GM11168 (cell line): ENCODE results near the gene KRTAP10-1.
"Not testable (repeated sequence)": the region's sequence is repeated elsewhere in the genome, so short reads cannot be mapped to it uniquely, and the experiment has no call there.

Experiments used
- in situ Hi-C: fragments of 300-500 bp; cut with MboI; formaldehyde crosslinking; loops from one replicate; pipeline ENCODE4 v1.12.0; 2022; ENCODE audit warnings: low sequenced_read_pairs; ENCODE audit not compliant: unreplicated experiment

The KRTAP10-1 gene

DNA sequence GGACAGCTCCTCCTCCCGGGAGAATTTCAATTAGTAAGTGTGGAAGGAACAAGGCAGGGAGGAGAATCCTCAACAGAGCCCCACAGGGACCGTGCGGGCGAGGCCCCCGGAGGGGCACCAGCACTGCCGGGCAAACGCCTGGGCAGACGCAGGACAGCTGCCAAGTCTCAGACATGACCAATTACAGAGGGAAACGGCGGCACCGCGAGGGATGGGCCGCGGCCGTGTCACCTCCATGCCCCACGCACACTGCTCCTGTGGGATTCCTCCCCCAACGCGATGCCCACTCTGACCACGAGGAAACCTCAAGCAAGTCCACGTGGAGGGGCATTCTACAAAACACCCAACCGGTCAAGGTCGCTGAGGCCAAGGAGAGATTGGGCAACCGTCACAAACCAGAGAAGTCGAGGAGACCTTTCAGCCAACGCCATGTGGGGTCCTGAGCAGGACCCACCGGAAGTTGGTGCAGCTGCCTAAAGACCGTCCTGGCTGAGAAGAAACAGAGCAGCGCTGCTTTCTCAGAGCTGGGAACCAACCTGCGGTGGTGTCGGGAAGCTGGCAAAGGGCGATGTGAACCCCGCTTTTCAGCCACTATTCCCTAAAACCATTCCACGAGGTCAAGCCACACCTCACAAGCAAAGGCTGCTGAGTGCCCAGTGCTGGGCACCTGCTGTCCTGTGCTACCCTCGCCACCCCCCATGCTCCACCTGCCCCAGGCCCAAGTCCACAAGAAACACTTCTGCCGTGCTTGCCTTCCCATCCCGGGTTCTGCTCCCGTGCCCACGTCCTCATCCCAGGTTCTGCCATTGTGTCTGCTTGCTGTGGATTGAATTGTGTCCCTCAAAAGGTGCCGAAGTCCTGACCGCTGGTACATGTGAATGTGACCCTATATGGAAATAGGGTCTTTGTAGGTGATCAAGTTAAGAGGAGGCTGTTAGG, 32.1 kb upstream of the KRTAP10-1 start:
- in situ Hi-C loops, result no loop called here

DNA sequence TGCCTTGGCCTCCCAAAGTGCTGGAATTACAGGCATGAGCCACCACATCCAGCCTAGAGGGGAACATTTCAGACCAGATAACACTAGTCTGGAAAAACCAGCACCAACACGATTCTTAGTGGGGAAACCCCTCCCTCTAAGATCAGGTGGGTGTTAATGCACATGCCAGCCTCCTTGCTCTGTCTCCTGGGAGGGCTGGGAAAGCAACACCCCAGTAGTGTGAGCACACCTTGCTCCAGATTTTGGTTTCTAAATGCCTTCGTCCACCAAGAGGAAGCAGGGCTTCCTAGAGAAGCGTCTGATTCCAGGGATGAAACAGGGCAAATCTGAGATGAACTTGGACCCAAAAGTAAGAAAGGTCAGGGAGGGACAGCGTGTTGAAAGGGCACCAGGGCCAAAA, 31.3 kb upstream of the KRTAP10-1 start:
- in situ Hi-C loops, result no loop called here

DNA sequence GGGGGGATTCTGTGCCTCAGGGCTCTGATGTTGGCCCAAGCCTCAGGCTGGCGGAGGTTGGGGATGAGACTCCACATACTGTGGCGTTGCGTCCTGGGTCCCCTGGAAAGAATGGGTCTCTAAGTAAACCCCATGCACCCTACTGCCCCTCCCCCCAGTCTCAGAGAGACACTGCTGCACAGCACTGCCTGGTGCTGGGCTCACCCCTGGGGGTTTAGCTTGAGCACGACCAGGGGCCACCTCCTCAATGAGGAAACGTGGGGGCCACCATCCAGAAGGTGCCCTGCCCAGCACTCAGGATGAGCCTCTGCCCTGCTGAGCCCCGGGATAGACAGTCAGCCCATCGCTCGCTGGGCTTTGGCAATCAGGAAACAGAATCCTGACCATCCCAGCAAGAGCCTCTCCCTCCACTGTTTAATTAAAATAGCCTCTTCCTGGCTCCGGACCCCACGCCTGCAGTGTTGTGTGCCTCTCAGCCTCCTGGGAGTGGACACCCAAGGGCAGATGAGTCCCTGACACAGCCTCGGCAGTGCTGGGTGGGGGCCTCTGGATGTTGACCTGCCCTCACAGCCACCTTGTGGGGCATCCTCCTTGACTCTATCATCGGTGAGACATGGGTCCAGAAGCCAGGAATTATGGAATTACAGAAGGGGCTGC, 30.0 kb upstream of the KRTAP10-1 start:
- in situ Hi-C loops, result no loop called here

DNA sequence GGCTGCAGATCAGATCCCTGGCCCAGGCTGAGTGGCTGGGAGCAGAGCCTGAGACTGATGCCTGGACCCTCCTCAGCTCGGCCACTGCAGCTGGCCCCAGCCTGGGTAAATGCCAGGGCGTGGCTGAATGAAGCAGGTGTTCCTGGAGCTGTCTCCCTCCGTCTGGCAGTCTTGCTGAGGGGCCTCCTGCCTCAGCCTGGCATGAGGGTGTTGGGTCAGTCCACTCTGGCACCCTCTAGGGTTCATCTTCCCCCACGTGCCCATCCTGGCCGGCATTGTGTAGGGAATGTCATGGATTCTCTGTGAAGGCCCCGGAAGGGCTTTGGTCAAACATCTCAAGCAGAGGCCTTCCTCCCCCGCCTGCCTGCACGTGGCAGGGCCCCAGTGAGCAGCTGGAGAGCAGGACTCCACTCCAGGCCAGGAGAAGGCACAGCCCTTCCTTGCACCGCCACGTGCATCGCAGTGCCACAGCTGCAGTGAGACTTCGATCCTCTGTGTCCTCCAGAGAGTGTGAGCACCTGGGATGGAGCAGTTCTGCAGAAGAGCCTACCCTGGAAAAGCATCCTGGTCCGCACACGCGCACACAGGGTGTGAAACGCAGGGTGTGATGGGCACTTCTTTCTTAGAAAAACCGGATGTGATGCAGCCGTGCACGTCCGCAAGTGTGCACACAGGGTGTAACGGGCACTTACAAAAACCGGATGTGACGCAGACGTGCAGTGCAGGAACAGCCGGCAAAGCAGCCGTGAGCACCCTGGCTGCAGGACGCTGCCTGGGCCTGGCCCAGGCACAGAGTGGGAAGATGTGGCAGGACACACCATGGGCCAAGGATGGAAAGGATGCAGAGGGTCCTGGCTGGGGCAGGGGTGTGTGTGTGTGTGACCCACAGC, 28.9 kb upstream of the KRTAP10-1 start:
- in situ Hi-C loops, result no loop called here

DNA sequence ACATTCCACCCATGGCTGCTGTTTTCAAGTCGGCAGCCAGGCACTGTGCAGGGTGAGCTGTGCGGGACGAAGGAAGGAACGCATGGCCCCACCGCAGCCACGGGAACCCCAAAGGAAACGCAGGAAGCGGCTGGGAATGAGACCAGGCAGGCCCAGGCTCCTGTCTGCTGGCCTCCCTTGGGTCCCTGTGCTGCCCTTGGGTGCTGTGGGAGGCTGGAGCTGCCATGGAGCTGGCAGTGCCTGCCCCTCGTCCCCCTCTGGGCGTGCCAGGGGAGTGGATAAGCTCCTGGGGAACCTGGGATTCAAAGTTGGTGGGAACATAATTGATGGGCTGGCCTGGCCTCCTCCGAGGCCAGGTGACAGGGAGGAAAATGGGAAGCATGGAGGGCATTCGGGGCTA, 28.3 kb upstream of the KRTAP10-1 start:
- in situ Hi-C loops, result no loop called here

DNA sequence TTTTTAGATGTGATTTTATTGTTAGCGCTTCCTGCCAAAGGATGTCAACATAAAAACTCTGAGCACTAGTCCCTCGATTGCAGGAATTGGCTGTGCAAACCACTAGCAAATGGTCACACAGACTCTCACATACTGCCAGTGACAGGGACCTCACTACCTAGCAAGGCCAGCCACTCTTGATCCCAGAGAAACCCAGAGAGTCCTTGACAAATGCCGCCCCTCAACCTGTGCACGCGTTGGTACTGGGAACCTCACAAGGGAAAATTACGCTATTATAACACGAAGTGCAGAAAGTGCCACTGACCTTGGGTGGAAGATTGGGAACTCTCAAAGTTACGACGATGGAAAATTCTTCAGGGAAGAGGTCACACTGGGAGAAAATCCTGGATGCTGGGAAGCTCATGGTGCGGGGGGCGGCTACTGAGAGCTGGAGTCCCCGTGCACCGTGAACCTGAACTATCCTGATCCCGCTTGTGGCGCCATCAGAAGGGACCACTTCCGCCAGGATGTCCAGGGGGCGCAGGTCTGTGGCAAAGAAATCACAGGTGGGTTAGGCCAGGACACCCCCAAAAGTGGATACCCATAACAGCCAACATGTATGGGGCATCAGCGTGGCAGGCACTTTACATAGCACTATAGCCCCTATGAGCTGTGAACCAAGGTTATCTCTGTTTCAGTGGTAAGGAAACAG, 27.6 kb upstream of the KRTAP10-1 start:
- in situ Hi-C loops, result no loop called here

DNA sequence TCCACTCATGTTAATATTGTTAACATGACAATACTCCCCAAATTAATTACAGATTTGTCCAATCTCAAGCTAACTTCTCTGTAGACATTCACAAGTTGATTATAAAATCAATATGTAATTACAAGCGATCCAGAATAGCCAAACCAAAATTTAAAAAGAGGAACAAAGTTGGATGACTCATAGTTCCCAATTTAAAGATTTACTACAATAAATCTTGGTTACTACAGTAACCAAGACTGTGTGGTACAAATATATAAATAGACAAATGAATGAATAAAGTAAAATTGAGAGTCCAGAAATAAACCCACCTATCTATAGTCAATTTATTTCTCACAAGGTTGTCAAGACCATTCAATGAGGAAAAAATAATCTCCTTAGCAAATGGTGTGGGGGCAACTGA, 26.4 kb upstream of the KRTAP10-1 start:
- in situ Hi-C loops, result no loop called here

DNA sequence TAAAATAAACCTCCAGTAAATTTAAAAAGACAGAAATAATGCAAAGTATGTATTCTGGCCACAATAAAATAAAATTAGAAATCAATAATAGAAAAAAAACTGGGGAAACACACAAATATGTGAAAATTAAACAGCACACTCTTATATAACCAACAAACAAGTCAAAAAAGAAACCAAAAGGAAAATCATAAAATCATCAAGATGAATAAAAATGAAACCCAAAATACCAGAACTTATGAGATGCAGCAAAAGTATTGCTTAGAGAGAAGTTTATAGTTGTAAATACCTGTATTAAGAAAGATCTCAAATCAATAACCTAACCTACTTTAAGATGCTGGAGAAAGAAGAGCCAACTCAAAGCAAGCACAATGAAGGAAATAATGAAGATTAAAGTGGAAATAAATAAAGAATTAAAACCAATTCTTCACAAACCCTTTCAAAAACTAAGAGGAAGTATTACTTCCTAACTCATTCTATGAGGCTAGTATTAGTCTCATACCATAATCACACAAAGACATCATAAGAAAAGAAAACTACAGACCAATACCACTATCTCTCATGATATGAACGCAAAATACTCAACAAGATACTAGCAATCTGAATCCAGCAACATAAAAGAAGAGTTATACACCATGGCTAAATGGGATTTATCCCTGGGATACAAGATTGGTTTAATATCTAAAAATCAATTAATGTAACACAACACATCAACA, 25.0 kb upstream of the KRTAP10-1 start:
- in situ Hi-C loops, result no loop called here

DNA sequence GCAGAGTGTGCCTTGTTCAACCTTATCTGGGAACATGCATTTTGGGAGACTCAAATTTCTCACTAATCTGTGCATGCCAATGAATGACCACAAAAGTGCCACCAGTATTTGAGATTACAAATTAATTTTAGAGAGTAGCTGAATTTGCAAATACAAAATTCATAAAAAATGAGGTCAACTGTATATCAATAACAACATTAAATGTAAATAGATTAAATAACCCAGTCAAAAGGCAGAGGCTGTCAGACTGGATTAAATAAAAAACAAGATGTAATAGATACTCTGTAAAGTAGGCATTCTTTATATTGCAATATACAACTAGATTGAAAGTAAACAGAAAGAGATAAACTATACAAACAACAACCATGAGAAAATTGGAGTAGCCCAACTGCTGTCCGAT, 24.1 kb upstream of the KRTAP10-1 start:
- in situ Hi-C loops, result no loop called here

DNA sequence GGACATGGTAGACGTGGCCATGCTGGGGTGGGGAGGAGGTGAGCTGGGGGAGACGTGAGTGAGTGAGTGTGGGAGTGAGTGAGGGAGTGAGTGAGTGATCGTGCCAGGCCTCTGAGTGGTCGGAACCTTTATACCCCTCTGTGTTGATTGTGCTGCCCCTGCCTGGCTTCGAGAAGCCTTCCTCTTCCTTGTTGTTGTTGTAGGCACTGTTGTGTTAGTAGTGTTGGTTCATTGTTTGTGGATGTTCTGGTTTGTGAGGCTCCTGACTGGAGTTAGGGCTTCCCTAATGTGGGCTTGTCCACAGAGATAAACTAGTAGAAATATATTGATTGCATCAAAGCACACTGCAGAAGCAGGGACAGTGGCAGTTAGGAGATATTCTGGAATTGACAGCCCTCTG, 18.7 kb upstream of the KRTAP10-1 start, which contains the start of gene KRTAP10-3:
TSS of gene KRTAP10-3 (minus strand) at position 101 of the 400 bp plus-strand sequence. CDS start at position 21, 80 bp downstream.
- in situ Hi-C loops, result no loop called here

DNA sequence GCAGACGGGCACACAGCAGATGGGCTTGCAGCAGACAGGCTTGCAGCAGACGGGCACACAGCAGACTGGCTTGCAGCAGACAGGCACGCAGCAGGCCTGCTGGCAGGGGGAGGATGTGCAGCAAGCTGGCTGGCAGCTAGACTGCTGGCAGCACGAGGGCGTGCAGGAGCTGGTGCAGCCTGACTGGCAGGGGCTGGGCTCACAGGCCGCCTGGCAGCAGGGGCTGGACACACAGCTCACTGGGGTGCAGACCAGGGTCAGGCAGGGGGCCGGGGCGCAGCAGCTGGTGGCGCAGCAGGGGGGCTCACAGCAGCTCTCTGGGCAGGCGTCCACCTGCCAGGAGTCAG, 18.3 kb upstream of the KRTAP10-1 start:
- in situ Hi-C loops, result not testable (repeated sequence)

DNA sequence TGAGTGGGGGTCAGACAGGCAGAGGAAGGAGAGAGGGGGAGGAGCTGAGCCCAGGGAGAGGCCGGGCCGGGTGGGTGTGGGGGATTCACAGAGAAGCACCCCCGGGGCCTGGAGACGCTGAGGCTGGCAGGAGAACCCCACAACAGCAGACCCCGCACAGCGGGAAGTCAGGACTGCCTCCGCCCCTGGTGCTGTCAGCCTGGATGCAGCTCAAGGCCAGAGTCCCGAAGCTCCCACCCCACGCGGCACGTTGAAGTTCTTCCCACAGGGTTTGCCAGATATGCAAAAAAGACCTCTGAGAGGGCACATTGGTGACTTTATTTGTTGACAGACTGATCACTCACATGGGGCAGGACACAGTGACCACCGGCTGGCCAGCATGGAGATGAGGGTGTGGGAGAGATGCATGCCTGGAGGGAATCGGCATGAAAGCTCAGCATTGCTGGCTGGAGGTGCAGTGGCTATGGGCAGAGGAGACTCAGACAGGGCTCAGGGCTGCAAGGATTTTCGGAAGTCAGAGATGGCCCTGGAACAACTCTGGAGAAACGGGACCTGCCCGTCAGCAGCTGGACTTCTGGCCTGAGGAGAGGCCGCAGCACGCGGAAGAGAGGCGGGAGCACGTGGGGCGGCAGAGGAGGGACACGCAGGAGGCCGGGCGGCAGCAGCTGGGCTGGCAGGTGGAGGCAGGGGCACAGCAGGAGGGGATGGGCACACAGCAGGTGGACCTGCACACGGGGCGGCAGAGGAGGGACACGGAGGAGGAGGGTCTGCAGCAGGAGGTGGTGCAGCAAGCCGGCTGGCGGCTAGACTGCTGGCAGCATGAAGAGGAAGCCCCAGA, 17.7 kb upstream of the KRTAP10-1 start:
- in situ Hi-C loops, result no loop called here

DNA sequence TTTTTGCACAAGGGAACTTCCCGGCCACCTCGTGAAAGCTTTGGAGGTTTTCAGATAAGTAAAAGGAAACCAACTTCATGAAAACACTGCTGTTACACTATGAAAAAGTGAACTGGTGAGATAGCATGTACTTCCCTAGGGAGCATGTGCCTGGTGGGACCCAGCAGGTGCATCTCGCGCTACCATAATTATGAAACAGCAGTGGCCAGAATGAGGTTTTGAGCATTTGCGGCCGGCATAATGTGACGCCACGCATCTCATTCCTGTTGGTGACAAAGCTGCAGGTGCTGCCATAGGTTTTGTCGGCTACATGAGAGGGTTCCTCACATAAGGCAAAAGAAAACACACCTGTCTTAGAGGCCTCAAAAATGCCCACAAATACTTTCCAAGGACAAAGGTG, 16.9 kb upstream of the KRTAP10-1 start:
- in situ Hi-C loops, result no loop called here

DNA sequence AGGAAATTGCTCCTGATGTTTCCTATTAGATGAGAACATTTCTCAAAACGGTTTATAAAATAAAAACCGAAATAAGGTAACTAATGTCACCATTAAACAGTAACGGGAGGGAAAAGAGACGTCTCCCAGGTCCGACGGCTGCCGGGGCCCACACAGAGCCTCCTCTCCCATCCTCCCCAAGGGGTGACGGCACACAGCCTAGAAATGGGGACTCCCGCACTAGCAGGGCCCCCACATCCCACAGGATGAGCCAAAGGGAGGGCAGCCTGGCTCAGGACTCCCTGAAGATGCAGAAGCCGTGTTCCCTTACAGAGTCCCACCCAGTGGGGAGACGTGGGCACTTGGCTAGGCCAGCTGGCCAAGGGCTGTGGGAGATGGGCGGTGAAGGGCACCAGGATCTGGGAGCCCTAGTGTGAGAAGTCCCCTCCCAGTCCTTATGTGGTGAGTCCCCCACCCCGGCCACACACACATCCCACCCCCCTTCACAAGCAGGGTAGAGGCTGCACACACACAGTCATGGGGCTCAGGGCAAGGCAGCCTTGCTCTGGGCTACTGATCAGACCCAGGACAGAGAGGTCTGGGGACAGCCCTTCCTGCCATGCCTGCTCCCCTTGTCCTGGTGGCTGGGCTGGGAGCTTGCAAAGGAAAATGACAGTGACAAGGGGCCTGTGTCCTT, 15.3 kb upstream of the KRTAP10-1 start:
- in situ Hi-C loops, result no loop called here

DNA sequence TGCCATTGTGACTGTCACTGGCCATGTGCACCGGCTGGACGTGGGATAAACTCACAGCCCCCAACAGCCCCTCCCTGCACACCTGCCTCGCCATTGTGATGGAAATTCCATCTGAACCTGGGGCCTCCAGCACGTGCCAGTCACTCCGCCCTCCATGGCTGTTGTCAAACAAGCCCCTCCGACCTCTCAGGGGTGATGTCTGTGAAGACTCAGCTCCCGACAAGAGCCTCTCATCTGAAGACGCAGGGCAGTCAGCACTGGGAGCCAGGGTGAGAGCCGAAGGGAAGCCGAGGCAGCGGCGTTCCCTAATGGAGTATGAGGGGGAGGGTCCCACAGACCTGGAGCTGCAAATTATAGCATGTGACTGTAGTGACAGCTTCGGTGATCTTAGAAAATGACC, 12.7 kb upstream of the KRTAP10-1 start:
- in situ Hi-C loops, result loop anchor here (5.0 kb wide), 1 partner anchor 75 kb away; the partner anchor contains the start of gene KRTAP10-9

DNA sequence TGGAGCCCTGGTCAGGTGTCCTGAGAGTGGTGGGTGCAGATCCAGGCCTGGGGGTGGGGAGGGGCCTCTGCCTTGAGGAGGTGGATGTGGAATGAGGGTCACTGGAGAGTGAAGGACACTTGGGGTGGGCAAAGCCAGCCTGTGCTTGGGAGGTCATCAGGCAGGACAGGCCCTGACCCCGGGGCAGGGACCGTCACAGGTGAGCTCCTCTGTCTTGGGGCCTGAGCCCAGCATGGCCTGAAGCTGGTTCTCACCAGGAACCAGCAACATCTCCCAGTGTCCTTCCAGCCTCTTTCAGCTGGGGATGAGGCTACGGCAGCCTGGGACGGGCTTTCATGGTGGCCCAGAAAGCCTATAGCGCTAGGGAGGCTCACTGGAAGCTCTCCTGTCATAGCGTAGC, 12.1 kb upstream of the KRTAP10-1 start:
- in situ Hi-C loops, result loop anchor here (5.0 kb wide), 1 partner anchor 75 kb away; the partner anchor contains the start of gene KRTAP10-9

DNA sequence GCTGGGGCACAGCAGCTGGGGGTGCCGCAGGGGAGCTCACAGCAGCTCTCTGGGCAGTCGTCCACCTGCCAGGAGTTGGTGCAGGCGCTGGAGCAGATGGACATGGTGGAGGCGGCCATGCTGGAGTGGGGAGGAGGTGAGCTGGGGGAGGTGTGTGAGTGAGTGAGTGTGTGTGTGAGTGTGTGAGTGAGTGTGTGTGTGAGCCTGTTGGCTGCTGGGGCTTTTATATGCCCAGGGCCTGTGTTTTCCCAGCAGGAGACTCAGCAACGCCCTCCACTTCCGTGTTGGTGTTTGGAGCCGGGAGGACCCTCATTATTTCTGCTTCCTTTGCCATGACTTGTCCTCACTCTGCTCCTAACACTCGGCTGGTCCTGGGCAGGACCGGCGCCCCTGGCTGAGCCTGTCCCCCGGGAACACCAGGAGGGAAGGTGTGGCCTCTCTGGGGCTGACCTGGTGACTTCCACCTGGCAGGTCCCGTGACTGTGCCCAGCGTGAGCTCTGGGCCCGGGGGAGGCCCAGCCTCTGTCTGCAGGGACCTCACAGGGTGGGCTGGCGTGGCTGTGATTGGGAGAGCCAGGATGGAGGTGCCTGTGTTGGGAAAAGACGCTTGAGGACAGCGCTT, 11.5 kb upstream of the KRTAP10-1 start, which contains the start of gene KRTAP10-2:
TSS of gene KRTAP10-2 (minus strand) at position 166 of the 622 bp plus-strand sequence. CDS start at position 119, 47 bp downstream.
- in situ Hi-C loops, result loop anchor here (5.0 kb wide), 1 partner anchor 76 kb away; the partner anchor contains the start of gene KRTAP10-9
